GM18951 (cell line): ENCODE data around the gene TGIF2LX.
"Not testable (repeated sequence)": the region's sequence is repeated elsewhere in the genome, so short reads cannot be mapped to it uniquely, and the experiment has no call there.

Source experiments
- in situ Hi-C: fragments of 300-500 bp; cut with MboI; formaldehyde crosslinking; loops from one replicate; pipeline ENCODE4 v1.12.0; 2022; ENCODE audit warnings: low sequenced_read_pairs, mixed read lengths, inconsistent platforms; ENCODE audit not compliant: unreplicated experiment

TGIF2LX gene

GRCh38 chrX:89921665-89922064 is at the start of gene TGIF2LX:
TGIF2LX (plus strand) TSS chrX:89921908; CDS start chrX:89922086, 178 bp downstream.
- in situ Hi-C loops = not testable (repeated sequence)

GRCh38 chrX:89922338-89922934 is 728 bp downstream of the TGIF2LX start:
- in situ Hi-C loops = not testable (repeated sequence)

- in situ Hi-C loops = not testable (repeated sequence)
Observed at GRCh38 chrX:89943077-89943476, 21.4 kb downstream of the TGIF2LX start.

- in situ Hi-C loops = not testable (repeated sequence)
Observed at GRCh38 chrX:89965588-89965987, 43.9 kb downstream of the TGIF2LX start.
